Lower leg skin (tissue), 3 donors: ENCODE results near the gene HMG20B.

Source experiments
- POLR2A ChIP-seq, 2 donors: fragments of 450-650 bp; IDR thresholded peaks; one replicate each; pipeline ENCODE4 v1.6.1; 2016 to 2017; ENCODE audit warnings: antibody characterized with exemption in 2 of 2, mild to moderate bottlenecking in 1 of 2, moderate library complexity in 1 of 2
- TF ChIP-seq, protein P1 (sequence below), 3 donors: fragments of 450-650 bp; IDR thresholded peaks; one replicate each; pipeline ENCODE4 v1.5.1; 2016; ENCODE audit warnings: antibody characterized with exemption in 3 of 3, mild to moderate bottlenecking in 3 of 3, moderate library complexity in 2 of 3

DNA sequence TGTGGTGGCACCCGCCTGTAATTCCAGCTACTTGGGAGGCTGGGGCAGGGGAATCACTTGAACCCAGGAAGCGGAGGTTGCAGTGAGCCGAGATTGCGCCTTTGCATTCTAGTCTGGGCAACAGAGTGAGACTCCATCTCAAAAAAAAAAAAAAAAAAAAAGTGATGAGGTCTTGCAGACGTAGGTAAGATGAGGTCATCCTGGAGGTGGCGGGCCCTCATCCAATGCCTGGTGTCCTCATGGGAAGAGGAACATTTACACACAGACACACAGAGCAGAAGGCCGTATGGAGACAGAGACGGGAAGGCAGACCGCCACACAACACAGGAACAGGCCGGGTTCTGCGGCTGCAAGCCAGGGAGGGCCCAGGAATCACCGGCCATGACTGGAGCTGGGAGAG is 49.5 kb downstream of the HMG20B start:
- TF ChIP-seq, protein P1, sequence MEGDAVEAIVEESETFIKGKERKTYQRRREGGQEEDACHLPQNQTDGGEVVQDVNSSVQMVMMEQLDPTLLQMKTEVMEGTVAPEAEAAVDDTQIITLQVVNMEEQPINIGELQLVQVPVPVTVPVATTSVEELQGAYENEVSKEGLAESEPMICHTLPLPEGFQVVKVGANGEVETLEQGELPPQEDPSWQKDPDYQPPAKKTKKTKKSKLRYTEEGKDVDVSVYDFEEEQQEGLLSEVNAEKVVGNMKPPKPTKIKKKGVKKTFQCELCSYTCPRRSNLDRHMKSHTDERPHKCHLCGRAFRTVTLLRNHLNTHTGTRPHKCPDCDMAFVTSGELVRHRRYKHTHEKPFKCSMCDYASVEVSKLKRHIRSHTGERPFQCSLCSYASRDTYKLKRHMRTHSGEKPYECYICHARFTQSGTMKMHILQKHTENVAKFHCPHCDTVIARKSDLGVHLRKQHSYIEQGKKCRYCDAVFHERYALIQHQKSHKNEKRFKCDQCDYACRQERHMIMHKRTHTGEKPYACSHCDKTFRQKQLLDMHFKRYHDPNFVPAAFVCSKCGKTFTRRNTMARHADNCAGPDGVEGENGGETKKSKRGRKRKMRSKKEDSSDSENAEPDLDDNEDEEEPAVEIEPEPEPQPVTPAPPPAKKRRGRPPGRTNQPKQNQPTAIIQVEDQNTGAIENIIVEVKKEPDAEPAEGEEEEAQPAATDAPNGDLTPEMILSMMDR (IDR thresholded peaks at IDR 0.05), result no peak
- TF ChIP-seq POLR2A (IDR thresholded peaks at IDR 0.05), result no peak
